HepG2 (cell line): ENCODE measurements around the gene ERVMER34-1. TPM values are rescaled to one million over a fixed set of nuclear protein-coding genes. Genes with fewer than 3 reads are reported as not detected.

ENCODE experiments used
- ATAC-seq: fragments of 200-7000 bp; cut with Tn5 transposase; 3 replicates; pipeline ENCODE4 v1.9.1; 2020; ENCODE audit warnings: mild to moderate bottlenecking, moderate library complexity
- BruUV-seq: library from RNA; stranded (reverse); fragments of 400-500 nt; replicated peaks from 2 replicates; lab custom pipeline; 2021; lab: Mats Ljungman, UMichigan
- CTCF ChIA-PET: fragments of 300-600 bp; formaldehyde crosslinking; extraction: SDS; loops from one replicate; lab custom pipeline; 2021; ENCODE audit warnings: low total read pairs, inconsistent platforms, low intra/inter-chr PET ratio; lab: Yijun Ruan, JAX
- POLR2A ChIA-PET: fragments of 350-600 bp; sonication (Branson Sonifier 250); formaldehyde crosslinking; loops from one replicate; lab custom pipeline; 2020; ENCODE audit warnings: antibody characterized with exemption, inconsistent platforms; lab: Yijun Ruan, JAX
- DNase-seq: peaks from one replicate; pipeline ENCODE4 v3.0.0-alpha.2; 2015; ENCODE audit warnings: low spot score
- FAIRE-seq: peaks from 3 replicates; lab custom pipeline; 2011; peaks lifted over from hg19 to GRCh38; lab: Jason Lieb, UNC
- H2AFZ ChIP-seq: one replicate; pipeline ENCODE4 v1.6.1; 2011; ENCODE audit warnings: low read length, inconsistent platforms
- H3K27ac ChIP-seq: fragments of 300-600 bp; 3 replicates; pipeline ENCODE4 v1.8.0; 2011; ENCODE audit warnings: mixed run types, mild to moderate bottlenecking, mixed read lengths, low read length, inconsistent platforms; ENCODE audit not compliant: insufficient read depth; ENCODE audit errors: extremely low read length
- H3K27me3 ChIP-seq, 2 experiments: fragments of 200-600 bp in 1 of 2; 2 replicates in 1 of 2; 3 replicates in 1 of 2; pipeline versions ENCODE4 v1.6.0 to v1.8.0; 2011; ENCODE audit warnings: low read length in 2 of 2, mild to moderate bottlenecking in 2 of 2, moderate library complexity in 2 of 2, inconsistent platforms in 1 of 2; ENCODE audit not compliant: insufficient read depth in 2 of 2, control insufficient read depth in 1 of 2
- H3K36me3 ChIP-seq, 2 experiments: fragments of 200-600 bp in 1 of 2; replicated peaks in 1 of 2; 2 replicates in 1 of 2; 3 replicates in 1 of 2; pipeline versions ENCODE4 v1.5.1 to v1.8.0; 2011; ENCODE audit warnings: low read length in 2 of 2, inconsistent platforms in 1 of 2; ENCODE audit not compliant: insufficient read depth in 2 of 2, control insufficient read depth in 1 of 2
- H3K4me1 ChIP-seq: 2 replicates; pipeline ENCODE4 v1.5.1; 2012; ENCODE audit warnings: low read length, inconsistent platforms; ENCODE audit not compliant: insufficient read depth
- H3K4me2 ChIP-seq: 2 replicates; pipeline ENCODE4 v1.6.0; 2011; ENCODE audit warnings: low read depth, low read length, inconsistent platforms
- H3K4me3 ChIP-seq, 3 experiments: fragments of 200-600 bp in 1 of 3; sonication (generic), shearing (Covaris generic) in 1 of 3; replicated peaks in 1 of 3; 2 replicates each; pipeline ENCODE4 v1.5.1; 2011 to 2016; ENCODE audit warnings: low read length in 3 of 3, inconsistent platforms in 2 of 3, low read depth in 2 of 3, mild to moderate bottlenecking in 2 of 3, control low read depth in 1 of 3, mixed read lengths in 1 of 3; ENCODE audit not compliant: insufficient read depth in 1 of 3
- H3K79me2 ChIP-seq: one replicate; pipeline ENCODE4 v1.6.1; 2011; ENCODE audit warnings: low read length, inconsistent platforms; ENCODE audit not compliant: insufficient read depth
- H3K9ac ChIP-seq: 2 replicates; pipeline ENCODE4 v1.6.0; 2011; ENCODE audit warnings: mild to moderate bottlenecking, low read depth, low read length, inconsistent platforms; ENCODE audit not compliant: insufficient read depth
- H3K9me3 ChIP-seq: 2 replicates; pipeline ENCODE4 v1.5.1; 2012; ENCODE audit warnings: mild to moderate bottlenecking, low read length
- H4K20me1 ChIP-seq: 2 replicates; pipeline ENCODE4 v1.6.0; 2011; ENCODE audit warnings: inconsistent platforms, mild to moderate bottlenecking, low read length, moderate library complexity; ENCODE audit not compliant: insufficient read depth
- MLXIP ChIP-seq: sonication (generic); formaldehyde crosslinking; IDR thresholded peaks from 2 replicates; pipeline ENCODE4 v1.9.0; 2021; ENCODE audit warnings: missing genetic modification reagents, borderline replicate concordance
- RXRB ChIP-seq: IDR thresholded peaks from 2 replicates; pipeline ENCODE4 v1.6.1; 2016; ENCODE audit warnings: borderline replicate concordance, missing genetic modification reagents, missing compliant biosample characterization
- SPEN ChIP-seq: sonication (generic); formaldehyde crosslinking; IDR thresholded peaks from 2 replicates; pipeline ENCODE4 v1.5.1; 2020; ENCODE audit warnings: low read depth, mild to moderate bottlenecking, missing genetic modification reagents
- WIZ ChIP-seq: sonication (generic); formaldehyde crosslinking; IDR thresholded peaks from 2 replicates; pipeline ENCODE4 v1.5.1; 2020; ENCODE audit warnings: mild to moderate bottlenecking, missing genetic modification reagents
- ZNF337 ChIP-seq: sonication (generic); formaldehyde crosslinking; IDR thresholded peaks from 2 replicates; pipeline ENCODE4 v1.5.1; 2020; ENCODE audit warnings: missing genetic modification reagents, low read depth, mild to moderate bottlenecking, borderline replicate concordance
- in situ Hi-C: cut with HindIII; loops from 2 replicates; pipeline ENCODE4 v1.10.0; 2017; ENCODE audit warnings: low pct_unique_long_range_greater_than_20kb; ENCODE audit not compliant: extremely low pct_ligation_motif_present
- intact Hi-C: fragments of 100-400 bp; cut with micrococcal nuclease; formaldehyde crosslinking; loops from one replicate; pipeline ENCODE4 v1.10.0; 2022; ENCODE audit not compliant: unreplicated experiment
- microRNA-seq: library from miRNA; unstranded; fragments of <30 nt; microRNA quantifications from one replicate; pipeline ENCODE4, GENCODE V29; 2020
- polyA plus RNA-seq, 8 experiments: library from polyadenylated mRNA; depleted of rRNA in 3 of 8; stranded (reverse) in 7 of 8; unstranded in 1 of 8; fragments of >200 nt; fragmentation: Illumina TruSeq in 4 of 8; extraction: Trizol in 4 of 8; gene quantifications; 2 replicates each; pipeline versions ENCODE4 v1.2.1 to v1.2.3, GENCODE V29; 2011 to 2016; ENCODE audit warnings: low read depth in 4 of 8, missing spikeins in 1 of 8, mixed read lengths in 1 of 8; ENCODE audit not compliant: insufficient read depth in 1 of 8
- small RNA-seq, 3 experiments: library from RNA; depleted of rRNA; stranded (forward); fragments of <200 nt; gene quantifications; one replicate each; pipeline ENCODE3, GENCODE V24; 2012; ENCODE audit warnings: low read depth in 2 of 3, low replicate concordance in 1 of 3; ENCODE audit not compliant: insufficient read length in 3 of 3, insufficient read depth in 2 of 3
- total RNA-seq, 5 experiments: library from RNA; depleted of rRNA; stranded (reverse); fragments of >200 nt; fragmentation: Illumina TruSeq; extraction: Trizol; gene quantifications; 2 replicates each; pipeline ENCODE4 v1.2.3, GENCODE V29; 2016; ENCODE audit warnings: low read depth in 1 of 5

Gene ERVMER34-1
- total and polyA plus RNA-seq, 2 of the 13 experiments (the other 11 are each of a cell fraction or from before 2014, with no cell fraction given) = 0.04 to 0.35 TPM

- Histone ChIP-seq H3K79me2 (no peaks in the 10 kb centered on the region), H3K4me1 (0 out of 2 replicates have a peak, but pooled peaks cover 6% of the 10 kb centered on the region), H3K9me3 (0 out of 2 replicates have a peak, but pooled peaks cover 6% of the 10 kb centered on the region), H4K20me1 (no peaks in the 10 kb centered on the region), H3K9ac (no peak overlapping the region), H3K4me2 (no peak overlapping the region), H3K4me3 (no peak overlapping the region), H3K27ac (no peak overlapping the region), H2AFZ (no peak overlapping the region), H3K27me3 (no peaks in the 10 kb centered on the region), H3K36me3 (no peaks in the 10 kb centered on the region)
- ATAC-seq (no peak), DNase-seq (no peak), FAIRE-seq (no peak)
- ChIA-PET CTCF (no interaction called here), POLR2A (no interaction called here)
- no TSS peak for BruUV-seq
- TF ChIP-seq SPEN (CRISPR knock-in tag) = no peak
- no peak for TF ChIP-seq ZNF337 (CRISPR knock-in tag)
- no peak for TF ChIP-seq RXRB
- TF ChIP-seq WIZ (CRISPR knock-in tag) = no peak
- no peak for TF ChIP-seq MLXIP (CRISPR knock-in tag)
- intact Hi-C loops (no loop called here), in situ Hi-C loops (no loop called here)
Measured at GRCh38 chr4:52693492-52693891, 57.7 kb downstream of the ERVMER34-1 start.

Small RNA genes lying within 50 kb of the gene (microRNA-seq; reads per million reads assigned to microRNA genes)
- 1.9 reads per million, percentile 8 among the genes with 10 or more reads in this experiment for gene MIR4449

Small RNA genes lying within 50 kb of the gene (small RNA-seq; reads per million reads assigned to genes)
- gene MIR4449 = 0.98 to 6.8 (median 1.7) reads per million in 3 experiments
- gene RF00019 = 0 reads per million in 3 experiments
- 0 reads per million in 3 experiments for gene RF00568
- 17.1 to 76.4 (median 20.2) reads per million in 3 experiments for gene SNORA26

Other genes with a start within 250 kb of the ERVMER34-1 start
- 17.4 and 26.4 TPM in 2 replicates for gene USP46, start 92.1 kb downstream of the ERVMER34-1 start, total RNA-seq (2016; rRNA removed; fragmentation: Illumina TruSeq; extraction: Trizol)
- gene USP46, start 92.1 kb downstream of the ERVMER34-1 start, polyA plus RNA-seq (2011; rRNA removed) = 4.7 and 6.2 TPM in 2 replicates
- 0.07 TPM in 1 of 2 replicates, not detected in the other for gene RASL11B, start 110.9 kb upstream of the ERVMER34-1 start, total RNA-seq (2016; rRNA removed; fragmentation: Illumina TruSeq; extraction: Trizol)
- 0.12 and 0.20 TPM in 2 replicates for gene RASL11B, start 110.9 kb upstream of the ERVMER34-1 start, polyA plus RNA-seq (2011; rRNA removed)